AG04450 (cell line): ENCODE measurements around the gene TAS2R46. TPM values are rescaled to one million over a fixed set of nuclear protein-coding genes. Genes with fewer than 3 reads are reported as not detected.

Experiments
- CTCF ChIA-PET: fragments of 300-600, 350-600 bp; formaldehyde crosslinking; extraction: SDS; loops from one replicate; lab custom pipeline; 2022; ENCODE audit warnings: antibody characterized with exemption, inconsistent platforms; lab: Charles Lee
- POLR2A ChIA-PET: fragments of 350-600 bp; formaldehyde crosslinking; extraction: SDS; loops from one replicate; lab custom pipeline; 2021; ENCODE audit warnings: antibody characterized with exemption, inconsistent platforms; lab: Yijun Ruan, JAX
- DNase-seq: peaks from one replicate; pipeline ENCODE4 v3.0.0-alpha.2; 2011; ENCODE audit warnings: low read depth, low spot score
- H3K27ac ChIP-seq: one replicate; pipeline ENCODE4 v1.5.1; 2012; ENCODE audit warnings: low read depth, low read length, control low read depth
- H3K27me3 ChIP-seq: one replicate; pipeline ENCODE4 v1.6.0; 2012; ENCODE audit warnings: low read length; ENCODE audit not compliant: control insufficient read depth, insufficient read depth
- H3K4me3 ChIP-seq: 2 replicates; pipeline ENCODE4 v1.5.1; 2011; ENCODE audit warnings: mild to moderate bottlenecking, low read depth, low read length, control low read depth
- H3K9me3 ChIP-seq: 2 replicates; pipeline ENCODE4 v1.5.1; 2012; ENCODE audit warnings: low read length; ENCODE audit not compliant: control insufficient read depth, insufficient read depth
- polyA plus RNA-seq: library from polyadenylated mRNA; depleted of rRNA; stranded (reverse); fragments of >200 nt; gene quantifications from 2 replicates; pipeline ENCODE4 v1.2.3, GENCODE V29; 2011; rRNA removed
- small RNA-seq: library from RNA; depleted of rRNA; stranded (forward); fragments of <200 nt; gene quantifications from one replicate; pipeline ENCODE3, GENCODE V24; 2012; ENCODE audit warnings: low read depth; ENCODE audit not compliant: insufficient read length
- TF ChIP-seq, protein P1 (sequence below): IDR thresholded peaks from 2 replicates; pipeline ENCODE4 v1.5.1; 2011; ENCODE audit warnings: low read depth, low read length, control low read depth, inconsistent platforms

TAS2R46 gene
- polyA plus RNA-seq, 1 experiment, result not detected

DNA sequence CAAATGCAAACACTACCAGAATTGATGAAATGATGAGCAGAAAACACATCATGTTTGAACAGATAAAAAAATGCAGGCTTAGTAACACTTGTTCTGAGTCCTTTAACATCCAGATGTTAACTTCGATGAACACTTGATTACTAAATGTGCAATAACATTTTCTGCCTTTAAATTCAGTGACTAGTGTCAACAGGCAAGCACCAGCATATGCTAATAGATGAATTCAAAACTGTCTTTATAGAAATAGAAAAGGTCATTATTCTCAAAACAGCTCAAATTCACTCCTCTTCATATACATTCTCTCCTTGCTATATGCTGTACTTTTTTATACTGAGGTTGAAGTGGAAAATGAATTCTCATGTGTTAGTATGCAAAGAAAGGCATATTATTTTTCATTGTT lies 39.6 kb downstream of the TAS2R46 start, which contains the start of gene TAS2R19:
TSS of gene TAS2R19 (minus strand) at position 101 of the 400 bp plus-strand sequence. CDS start at position 52, 49 bp downstream.
- CTCF ChIA-PET, result no interaction called here
- no peak for DNase-seq
- Histone ChIP-seq H3K9me3 (0 out of 2 replicates have a peak, but pooled peaks cover 4% of the 10 kb centered on the region), H3K27me3 (no peaks in the 10 kb centered on the region), H3K27ac (no peak within 1 kb of the TSS), H3K4me3 (no peak within 1 kb of the TSS)
- TF ChIP-seq, protein P1, sequence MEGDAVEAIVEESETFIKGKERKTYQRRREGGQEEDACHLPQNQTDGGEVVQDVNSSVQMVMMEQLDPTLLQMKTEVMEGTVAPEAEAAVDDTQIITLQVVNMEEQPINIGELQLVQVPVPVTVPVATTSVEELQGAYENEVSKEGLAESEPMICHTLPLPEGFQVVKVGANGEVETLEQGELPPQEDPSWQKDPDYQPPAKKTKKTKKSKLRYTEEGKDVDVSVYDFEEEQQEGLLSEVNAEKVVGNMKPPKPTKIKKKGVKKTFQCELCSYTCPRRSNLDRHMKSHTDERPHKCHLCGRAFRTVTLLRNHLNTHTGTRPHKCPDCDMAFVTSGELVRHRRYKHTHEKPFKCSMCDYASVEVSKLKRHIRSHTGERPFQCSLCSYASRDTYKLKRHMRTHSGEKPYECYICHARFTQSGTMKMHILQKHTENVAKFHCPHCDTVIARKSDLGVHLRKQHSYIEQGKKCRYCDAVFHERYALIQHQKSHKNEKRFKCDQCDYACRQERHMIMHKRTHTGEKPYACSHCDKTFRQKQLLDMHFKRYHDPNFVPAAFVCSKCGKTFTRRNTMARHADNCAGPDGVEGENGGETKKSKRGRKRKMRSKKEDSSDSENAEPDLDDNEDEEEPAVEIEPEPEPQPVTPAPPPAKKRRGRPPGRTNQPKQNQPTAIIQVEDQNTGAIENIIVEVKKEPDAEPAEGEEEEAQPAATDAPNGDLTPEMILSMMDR, result no peak
- POLR2A ChIA-PET, result no interaction called here

DNA sequence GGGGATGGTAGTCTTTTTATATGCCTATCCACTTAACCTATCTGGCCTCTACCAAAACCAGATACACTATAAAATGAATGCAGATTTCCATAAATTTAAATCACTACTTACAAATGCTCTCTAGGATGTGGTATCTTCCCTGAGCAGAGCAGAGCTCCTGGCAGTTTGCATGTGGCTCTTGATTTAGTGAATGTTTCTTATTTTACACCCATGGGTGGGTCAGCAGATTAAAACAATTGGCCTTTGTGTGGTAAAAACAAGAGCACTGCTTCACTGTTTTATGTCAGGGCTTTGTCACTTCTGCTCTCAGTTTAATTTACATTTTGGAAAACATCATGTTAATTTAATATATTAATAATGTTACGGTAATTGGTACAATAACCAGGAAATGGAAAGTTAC lies 45.2 kb downstream of the TAS2R46 start:
- no peak for DNase-seq
- H3K27me3 ChIP-seq, result no peaks in the 10 kb centered on the region
- TF ChIP-seq, protein P1, result no peak
- ChIA-PET POLR2A (no interaction called here), CTCF (no interaction called here)
- H3K9me3 ChIP-seq, result no peaks in the 10 kb centered on the region
- H3K27ac ChIP-seq, result no peak overlapping the region
- no peak overlapping the region for H3K4me3 ChIP-seq

DNA sequence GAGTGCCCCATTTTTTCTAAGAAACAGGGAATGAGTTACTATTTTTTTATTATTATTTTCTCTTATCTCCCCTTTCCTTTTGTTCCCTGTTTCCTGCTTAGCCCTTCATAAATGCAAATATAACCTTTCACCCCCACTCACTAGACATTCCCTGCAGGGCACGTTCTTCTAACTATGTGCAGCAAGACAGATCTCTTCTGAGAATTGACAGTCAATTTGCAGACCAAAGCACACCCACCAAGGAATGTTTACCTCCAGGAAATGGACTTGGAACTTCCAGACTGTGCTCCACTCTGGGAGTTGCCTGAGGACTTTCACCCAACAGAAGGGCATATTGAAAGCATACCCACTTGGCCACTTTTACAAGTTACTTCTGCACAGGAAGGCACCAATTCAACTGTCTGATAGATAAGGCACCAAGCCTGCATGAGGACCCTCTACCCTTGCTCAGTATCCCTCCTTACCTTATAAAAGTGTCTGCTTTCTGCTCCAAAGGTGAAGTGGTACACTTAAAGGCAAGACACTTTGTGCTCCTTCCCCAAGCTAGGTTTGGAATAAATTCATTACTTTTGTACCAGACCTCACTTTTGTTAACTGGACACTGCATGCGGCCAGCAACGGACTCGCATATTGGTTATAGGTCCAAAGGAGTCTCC lies 46.2 kb downstream of the TAS2R46 start:
- H3K27me3 ChIP-seq, result no peaks in the 10 kb centered on the region
- no peak for DNase-seq
- H3K27ac ChIP-seq, result no peak overlapping the region
- no peaks in the 10 kb centered on the region for H3K9me3 ChIP-seq
- ChIA-PET CTCF (no interaction called here), POLR2A (no interaction called here)
- H3K4me3 ChIP-seq, result no peak overlapping the region
- TF ChIP-seq, protein P1, result no peak

DNA sequence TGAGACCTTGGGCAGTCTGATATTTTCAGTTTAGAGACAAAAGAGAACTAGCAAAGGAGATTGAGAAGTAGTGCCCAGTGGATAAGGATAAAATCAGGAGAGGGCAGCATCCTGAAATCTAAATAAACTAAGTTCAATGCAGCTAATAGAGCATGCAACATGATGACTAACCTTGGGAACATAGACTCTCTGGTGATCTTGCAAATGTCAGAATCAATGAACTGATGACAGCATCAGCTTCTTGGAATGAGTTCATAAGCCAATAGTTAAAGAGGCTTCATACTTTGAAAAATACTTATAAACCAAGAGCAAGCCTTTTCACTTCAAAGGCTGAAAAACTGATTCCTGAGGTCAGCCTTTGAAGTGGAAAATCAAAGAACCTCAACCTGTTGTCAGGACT lies 47.9 kb downstream of the TAS2R46 start:
- H3K4me3 ChIP-seq, result no peak overlapping the region
- TF ChIP-seq, protein P1, result no peak
- ChIA-PET CTCF (no interaction called here), POLR2A (no interaction called here)
- DNase-seq, result no peak
- H3K9me3 ChIP-seq, result no peaks in the 10 kb centered on the region
- no peaks in the 10 kb centered on the region for H3K27me3 ChIP-seq
- H3K27ac ChIP-seq, result no peak overlapping the region

Small RNA genes lying within 50 kb of the gene (small RNA-seq; reads per million reads assigned to genes)
- gene AC018630.1, result not detected

Other genes starting within 250 kb of the TAS2R46 start
- gene TAS2R10, start 235.9 kb downstream of the TAS2R46 start, polyA plus RNA-seq, result 0.24 and 0.71 TPM in 2 replicates
- 3.2 and 4.3 TPM in 2 replicates for gene PRR4, start 212.8 kb downstream of the TAS2R46 start, polyA plus RNA-seq
- 3.1 and 4.2 TPM in 2 replicates for gene PRH1, start 178.0 kb downstream of the TAS2R46 start, polyA plus RNA-seq
- 0.10 and 0.16 TPM in 2 replicates for gene TAS2R13, start 152.7 kb downstream of the TAS2R46 start, polyA plus RNA-seq
- gene PRH2, start 133.1 kb downstream of the TAS2R46 start, polyA plus RNA-seq, result 0.16 TPM in 1 of 2 replicates, not detected in the other
- gene TAS2R14, start 123.0 kb downstream of the TAS2R46 start, polyA plus RNA-seq, result 2.1 and 3.2 TPM in 2 replicates
- gene TAS2R50, start 75.4 kb downstream of the TAS2R46 start, polyA plus RNA-seq, result 0.21 and 0.24 TPM in 2 replicates
- 0.62 and 0.67 TPM in 2 replicates for gene TAS2R20, start 64.0 kb downstream of the TAS2R46 start, polyA plus RNA-seq
- 0.46 and 0.48 TPM in 2 replicates for gene TAS2R19, start 39.7 kb downstream of the TAS2R46 start, polyA plus RNA-seq
- gene TAS2R31, start 30.9 kb downstream of the TAS2R46 start, polyA plus RNA-seq, result 0.51 and 0.60 TPM in 2 replicates
- gene TAS2R43, start 30.0 kb upstream of the TAS2R46 start, polyA plus RNA-seq, result not detected in 2 replicates
- gene TAS2R30, start 72.3 kb upstream of the TAS2R46 start, polyA plus RNA-seq, result 0.07 TPM in 1 of 2 replicates, not detected in the other
- gene SMIM10L1, start 108.9 kb upstream of the TAS2R46 start, polyA plus RNA-seq, result 4.8 and 6.4 TPM in 2 replicates
- gene TAS2R42, start 124.6 kb upstream of the TAS2R46 start, polyA plus RNA-seq, result not detected in 2 replicates
- not detected in 2 replicates for gene PRB3, start 207.4 kb upstream of the TAS2R46 start, polyA plus RNA-seq
- gene PRB4, start 248.1 kb upstream of the TAS2R46 start, polyA plus RNA-seq, result not detected in 2 replicates